HL-60 (cell line): ENCODE measurements around the gene ASB15.
"Not testable (repeated sequence)": the region's sequence is repeated elsewhere in the genome, so short reads cannot be mapped to it uniquely, and the experiment has no call there.

ENCODE experiments used
- DNase-seq, 2 experiments: peaks; one replicate each; pipeline ENCODE4 v3.0.0-alpha.2; 2010 to 2020; ENCODE audit warnings: low read depth in 1 of 2, low spot score in 1 of 2
- H3K27ac ChIP-seq: fragments of 250-450 bp; sonication (Bioruptor Pico); replicated peaks from 2 replicates; pipeline ENCODE4 v1.5.1; 2020; ENCODE audit warnings: mild to moderate bottlenecking, moderate library complexity
- H3K27me3 ChIP-seq: fragments of 250-450 bp; sonication (Bioruptor Pico); 2 replicates; pipeline ENCODE4 v1.5.1; 2021; ENCODE audit warnings: mild to moderate bottlenecking, moderate library complexity; ENCODE audit not compliant: insufficient read depth, poor library complexity, severe bottlenecking
- H3K4me3 ChIP-seq: replicated peaks from 2 replicates; pipeline ENCODE4 v1.5.1; 2011; ENCODE audit warnings: mild to moderate bottlenecking, control low read depth, low read length; ENCODE audit not compliant: insufficient read depth
- GABPA ChIP-seq: IDR thresholded peaks from 2 replicates; pipeline ENCODE4 v1.6.1; 2012; ENCODE audit warnings: low read depth
- POLR2AphosphoS5 ChIP-seq: IDR thresholded peaks from 2 replicates; pipeline ENCODE4 v1.6.1; 2012; ENCODE audit warnings: low read depth
- SPI1 ChIP-seq: IDR thresholded peaks from 2 replicates; pipeline ENCODE4 v1.6.1; 2012; ENCODE audit warnings: low read depth, mild to moderate bottlenecking, borderline replicate concordance
- long read RNA-seq: library from polyadenylated mRNA; unstranded; transcript quantifications from one replicate; pipeline ENCODE4 v2.0.0, GENCODE V29; 2020
- TF ChIP-seq, protein P1 (sequence below): IDR thresholded peaks from 2 replicates; pipeline ENCODE4 v1.6.1; 2012; ENCODE audit warnings: low read depth; ENCODE audit not compliant: insufficient replicate concordance
- TF ChIP-seq, protein P2 (sequence below): IDR thresholded peaks from one replicate; pipeline ENCODE4 v1.5.1; 2011; ENCODE audit warnings: low read length, control low read depth, inconsistent platforms; ENCODE audit not compliant: insufficient read depth

ASB15 gene
- long read RNA-seq, result 0 reads

GRCh38 chr7:123601530-123601929, at the start of gene ASB15:
ASB15 (plus strand) TSS chr7:123601821; CDS start chr7:123614503, 12,682 bp downstream.
- no peak within 1 kb of the TSS for H3K27ac ChIP-seq
- H3K27me3 ChIP-seq, result no peaks in the 10 kb centered on the region
- TF ChIP-seq, protein P1, sequence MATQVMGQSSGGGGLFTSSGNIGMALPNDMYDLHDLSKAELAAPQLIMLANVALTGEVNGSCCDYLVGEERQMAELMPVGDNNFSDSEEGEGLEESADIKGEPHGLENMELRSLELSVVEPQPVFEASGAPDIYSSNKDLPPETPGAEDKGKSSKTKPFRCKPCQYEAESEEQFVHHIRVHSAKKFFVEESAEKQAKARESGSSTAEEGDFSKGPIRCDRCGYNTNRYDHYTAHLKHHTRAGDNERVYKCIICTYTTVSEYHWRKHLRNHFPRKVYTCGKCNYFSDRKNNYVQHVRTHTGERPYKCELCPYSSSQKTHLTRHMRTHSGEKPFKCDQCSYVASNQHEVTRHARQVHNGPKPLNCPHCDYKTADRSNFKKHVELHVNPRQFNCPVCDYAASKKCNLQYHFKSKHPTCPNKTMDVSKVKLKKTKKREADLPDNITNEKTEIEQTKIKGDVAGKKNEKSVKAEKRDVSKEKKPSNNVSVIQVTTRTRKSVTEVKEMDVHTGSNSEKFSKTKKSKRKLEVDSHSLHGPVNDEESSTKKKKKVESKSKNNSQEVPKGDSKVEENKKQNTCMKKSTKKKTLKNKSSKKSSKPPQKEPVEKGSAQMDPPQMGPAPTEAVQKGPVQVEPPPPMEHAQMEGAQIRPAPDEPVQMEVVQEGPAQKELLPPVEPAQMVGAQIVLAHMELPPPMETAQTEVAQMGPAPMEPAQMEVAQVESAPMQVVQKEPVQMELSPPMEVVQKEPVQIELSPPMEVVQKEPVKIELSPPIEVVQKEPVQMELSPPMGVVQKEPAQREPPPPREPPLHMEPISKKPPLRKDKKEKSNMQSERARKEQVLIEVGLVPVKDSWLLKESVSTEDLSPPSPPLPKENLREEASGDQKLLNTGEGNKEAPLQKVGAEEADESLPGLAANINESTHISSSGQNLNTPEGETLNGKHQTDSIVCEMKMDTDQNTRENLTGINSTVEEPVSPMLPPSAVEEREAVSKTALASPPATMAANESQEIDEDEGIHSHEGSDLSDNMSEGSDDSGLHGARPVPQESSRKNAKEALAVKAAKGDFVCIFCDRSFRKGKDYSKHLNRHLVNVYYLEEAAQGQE, result no peak
- TF ChIP-seq GABPA, result no peak
- TF ChIP-seq SPI1, result no peak
- no peak for TF ChIP-seq POLR2AphosphoS5
- TF ChIP-seq, protein P2, sequence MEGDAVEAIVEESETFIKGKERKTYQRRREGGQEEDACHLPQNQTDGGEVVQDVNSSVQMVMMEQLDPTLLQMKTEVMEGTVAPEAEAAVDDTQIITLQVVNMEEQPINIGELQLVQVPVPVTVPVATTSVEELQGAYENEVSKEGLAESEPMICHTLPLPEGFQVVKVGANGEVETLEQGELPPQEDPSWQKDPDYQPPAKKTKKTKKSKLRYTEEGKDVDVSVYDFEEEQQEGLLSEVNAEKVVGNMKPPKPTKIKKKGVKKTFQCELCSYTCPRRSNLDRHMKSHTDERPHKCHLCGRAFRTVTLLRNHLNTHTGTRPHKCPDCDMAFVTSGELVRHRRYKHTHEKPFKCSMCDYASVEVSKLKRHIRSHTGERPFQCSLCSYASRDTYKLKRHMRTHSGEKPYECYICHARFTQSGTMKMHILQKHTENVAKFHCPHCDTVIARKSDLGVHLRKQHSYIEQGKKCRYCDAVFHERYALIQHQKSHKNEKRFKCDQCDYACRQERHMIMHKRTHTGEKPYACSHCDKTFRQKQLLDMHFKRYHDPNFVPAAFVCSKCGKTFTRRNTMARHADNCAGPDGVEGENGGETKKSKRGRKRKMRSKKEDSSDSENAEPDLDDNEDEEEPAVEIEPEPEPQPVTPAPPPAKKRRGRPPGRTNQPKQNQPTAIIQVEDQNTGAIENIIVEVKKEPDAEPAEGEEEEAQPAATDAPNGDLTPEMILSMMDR, result no peak
- no peak for DNase-seq
- no peak within 1 kb of the TSS for H3K4me3 ChIP-seq

GRCh38 chr7:123552134-123552533, 49.5 kb upstream of the ASB15 start:
- not testable (repeated sequence) for DNase-seq, H3K4me3 ChIP-seq, H3K27ac ChIP-seq, H3K27me3 ChIP-seq

- TF ChIP-seq SPI1, result no peak
- TF ChIP-seq, protein P2, result no peak
- TF ChIP-seq, protein P1, result no peak
- TF ChIP-seq GABPA, result no peak
- no peak for TF ChIP-seq POLR2AphosphoS5
- no peak overlapping the region for H3K27ac ChIP-seq
- H3K27me3 ChIP-seq, result no peaks in the 10 kb centered on the region
- no peak for DNase-seq
- H3K4me3 ChIP-seq, result no peak overlapping the region
Observed at GRCh38 chr7:123552641-123553040, 49.0 kb upstream of the ASB15 start.

- no peak for DNase-seq
- TF ChIP-seq POLR2AphosphoS5 (no peak), GABPA (no peak), SPI1 (no peak)
- TF ChIP-seq, protein P2, result no peak
- TF ChIP-seq, protein P1, result no peak
- no peak overlapping the region for H3K4me3 ChIP-seq
- H3K27me3 ChIP-seq, result no peaks in the 10 kb centered on the region
- H3K27ac ChIP-seq, result no peak overlapping the region
Observed at GRCh38 chr7:123553159-123553558, 48.5 kb upstream of the ASB15 start.
